Thyroid gland (tissue), 4 donors: ENCODE results near the gene KLHDC4. TPM values are rescaled to one million over a fixed set of nuclear protein-coding genes. Genes with fewer than 3 reads are reported as not detected.
"Not testable (repeated sequence)": the region's sequence is repeated elsewhere in the genome, so short reads cannot be mapped to it uniquely, and the experiment has no call there.

Experiments
- DNase-seq, 2 donors: peaks; one replicate each; pipeline ENCODE4 v3.0.0-alpha.2; 2019
- H3K27ac ChIP-seq, 3 donors: fragments of 200-600 bp; sonication (generic); 1 replicate in 2 of 3; 2 replicates in 1 of 3; pipeline ENCODE4 v1.5.1; 2016 to 2019; ENCODE audit warnings: mild to moderate bottlenecking in 1 of 3, moderate library complexity in 1 of 3
- H3K27me3 ChIP-seq: fragments of 200-600 bp; sonication (generic); one replicate; pipeline ENCODE4 v1.5.1; 2019
- H3K36me3 ChIP-seq, 2 donors: fragments of 200-600 bp; sonication (generic); one replicate each; pipeline ENCODE4 v1.5.1; 2016 to 2019
- H3K4me1 ChIP-seq, 2 donors: fragments of 200-600 bp; sonication (generic); one replicate each; pipeline ENCODE4 v1.5.1; 2017 to 2019
- H3K4me3 ChIP-seq, 3 donors: fragments of 200-600 bp; sonication (generic); replicated peaks in 1 of 3; 1 replicate in 2 of 3; 2 replicates in 1 of 3; pipeline ENCODE4 v1.5.1; 2016; ENCODE audit warnings: mild to moderate bottlenecking in 1 of 3
- H3K9me3 ChIP-seq: fragments of 200-600 bp; sonication (generic); one replicate; pipeline ENCODE4 v1.5.1; 2017
- CTCF ChIP-seq, 6 experiments: fragments of 200-600 bp in 3 of 6; fragments of 450-650 bp in 3 of 6; sonication (generic) in 3 of 6; IDR thresholded peaks; one replicate each; pipeline ENCODE4 v1.5.1; 2016 to 2019; ENCODE audit warnings: antibody characterized with exemption in 6 of 6, mild to moderate bottlenecking in 2 of 6, inconsistent platforms in 1 of 6, moderate library complexity in 1 of 6
- POLR2A ChIP-seq, 2 donors: fragments of 450-650 bp; IDR thresholded peaks; one replicate each; pipeline ENCODE4 v1.6.1; 2017; ENCODE audit warnings: antibody characterized with exemption in 2 of 2, mild to moderate bottlenecking in 2 of 2, moderate library complexity in 1 of 2
- WGBS, 2 donors: methylation state at CpG; one replicate each; pipeline ENCODE4 v1.1.5; 2017; 5-methylcytosine and 5-hydroxymethylcytosine counted together
- intact Hi-C: fragments of 100-400 bp; cut with DNase I; formaldehyde crosslinking; loops from one replicate; pipeline ENCODE4 v1.15.1; 2023
- total RNA-seq, 4 donors: library from RNA; depleted of rRNA; stranded (reverse); fragments of >200 nt; gene quantifications; one replicate each; pipeline ENCODE4 v1.2.3, GENCODE V29; 2016

Gene KLHDC4
- total RNA-seq, 4 donors from 2014 or later: 19.9 to 40.9 (median 30.3) TPM

GRCh38 chr16:87784812-87785211, 19.0 kb upstream of the KLHDC4 start:
- TF ChIP-seq CTCF (IDR thresholded peaks at IDR 0.05) (no peak), POLR2A (IDR thresholded peaks at IDR 0.05) (no peak)
- Histone ChIP-seq H3K4me3 (no peak overlapping the region), H3K36me3 (no peaks in the 10 kb centered on the region), H3K4me1 (peaks cover 2 to 6% of the 10 kb centered on the region in 2 donors), H3K27me3 (no peaks in the 10 kb centered on the region), H3K9me3 (no peaks in the 10 kb centered on the region), H3K27ac (no peak overlapping the region)
- intact Hi-C loops: loop anchor here (5.0 to 10.0 kb wide), 2 partner anchors 57 to 120 kb away; no protein-coding TSS in a partner anchor
- no peak for DNase-seq
- WGBS, 2 donors: 63 to 79% methylated on average over 10 of the region's 10 CpGs

DNA sequence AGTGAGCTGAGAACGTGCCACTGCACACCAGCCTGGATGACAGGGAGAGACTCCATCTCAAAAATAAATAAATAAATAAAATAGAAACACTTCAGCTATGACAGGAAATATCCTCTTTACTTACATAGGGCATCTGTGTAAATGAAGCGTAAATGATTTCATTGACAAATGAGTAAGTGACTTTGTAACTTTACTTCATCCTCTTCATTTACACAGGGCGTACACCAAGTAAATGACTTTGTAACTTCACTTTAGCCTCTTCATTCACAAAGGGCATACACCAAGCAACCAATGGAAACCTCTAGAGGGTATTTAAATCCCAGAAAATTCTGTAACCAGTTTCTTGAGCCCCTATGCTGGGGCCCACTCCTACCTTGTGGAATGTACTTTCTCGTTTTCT, 16.2 kb upstream of the KLHDC4 start:
- WGBS, 2 donors: 83 to 87% methylated on average over 4 of the region's 4 CpGs
- Histone ChIP-seq H3K27ac (no peak overlapping the region), H3K36me3 (no peaks in the 10 kb centered on the region), H3K4me3 (no peak overlapping the region), H3K4me1 (peaks cover 0 to 8% of the 10 kb centered on the region in 2 donors), H3K27me3 (no peaks in the 10 kb centered on the region), H3K9me3 (no peaks in the 10 kb centered on the region)
- DNase-seq: no peak
- TF ChIP-seq POLR2A (IDR thresholded peaks at IDR 0.05) (no peak), CTCF (IDR thresholded peaks at IDR 0.05) (no peak)
- intact Hi-C loops: loop anchor here (5.0 to 10.0 kb wide), 2 partner anchors 60 to 123 kb away; no protein-coding TSS in a partner anchor

- peaks cover 0 to 8% of the 10 kb centered on the region in 2 donors for H3K4me1 ChIP-seq
- peak in 1 of 2 donors; percentile 13 for DNase-seq
- H3K4me3 ChIP-seq: no peak overlapping the region
- intact Hi-C loops: loop anchor here (5.0 to 10.0 kb wide), 2 partner anchors 62 to 124 kb away; no protein-coding TSS in a partner anchor
- no peak overlapping the region for H3K27ac ChIP-seq
- no peaks in the 10 kb centered on the region for H3K36me3 ChIP-seq
- no peaks in the 10 kb centered on the region for H3K27me3 ChIP-seq
- TF ChIP-seq POLR2A (IDR thresholded peaks at IDR 0.05) (no peak), CTCF (IDR thresholded peaks at IDR 0.05) (no peak)
- 84 to 89% methylated on average over 10 of the region's 10 CpGs for WGBS, 2 donors
- no peaks in the 10 kb centered on the region for H3K9me3 ChIP-seq
Measured at GRCh38 chr16:87780385-87780989, 14.7 kb upstream of the KLHDC4 start.

DNA sequence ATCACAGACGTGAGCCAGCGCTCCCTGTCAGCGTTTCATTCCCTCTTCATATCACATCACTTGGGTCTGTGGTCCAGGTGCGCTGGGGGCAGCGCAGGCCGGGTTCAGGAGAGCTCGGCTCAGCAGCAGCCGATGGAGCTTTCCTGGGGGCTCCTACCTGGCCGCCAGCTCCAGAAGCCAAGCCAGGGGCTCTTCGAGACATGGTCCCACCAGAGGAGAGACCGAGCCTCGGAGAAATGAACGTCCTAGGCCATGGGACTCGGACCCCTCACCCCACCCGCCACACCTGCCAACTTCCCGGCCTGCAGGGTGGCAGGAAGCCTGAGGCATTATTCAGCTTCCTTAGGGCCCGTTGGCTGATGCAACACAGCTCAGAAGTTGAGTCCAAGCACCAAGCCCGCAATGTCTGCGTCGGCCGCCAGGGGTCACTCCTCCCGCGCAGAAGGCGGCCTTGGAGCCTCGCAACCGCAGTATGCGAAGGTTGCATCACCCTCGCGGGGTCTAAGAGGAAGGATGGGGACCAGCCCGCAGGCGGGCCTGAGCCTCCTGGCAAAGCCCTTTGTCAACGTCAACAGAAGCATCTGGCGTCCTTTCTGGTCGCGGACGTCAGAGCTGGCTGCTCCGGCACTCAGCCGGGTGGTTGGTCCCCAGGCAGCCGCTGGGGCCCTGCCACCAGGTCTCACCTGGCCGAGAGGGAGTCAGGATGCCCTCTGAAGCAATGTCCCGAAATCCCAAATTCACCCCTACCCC, 13.2 kb upstream of the KLHDC4 start:
- WGBS, 2 donors: 50 to 70% methylated on average over 10 to 22 of the region's 41 CpGs
- Histone ChIP-seq H3K36me3 (no peaks in the 10 kb centered on the region), H3K9me3 (no peaks in the 10 kb centered on the region), H3K4me3 (no peak overlapping the region), H3K27me3 (no peaks in the 10 kb centered on the region), H3K4me1 (peaks cover 0 to 8% of the 10 kb centered on the region in 2 donors), H3K27ac (no peak overlapping the region)
- DNase-seq: peak; percentile 80 to 81
- intact Hi-C loops: loop anchor here (2.0 kb wide), 1 partner anchor 92 kb away; no protein-coding TSS in a partner anchor
- TF ChIP-seq POLR2A (IDR thresholded peaks at IDR 0.05) (no peak), CTCF (IDR thresholded peaks at IDR 0.05) (peak; percentile 90 to 99 (median 97))

DNA sequence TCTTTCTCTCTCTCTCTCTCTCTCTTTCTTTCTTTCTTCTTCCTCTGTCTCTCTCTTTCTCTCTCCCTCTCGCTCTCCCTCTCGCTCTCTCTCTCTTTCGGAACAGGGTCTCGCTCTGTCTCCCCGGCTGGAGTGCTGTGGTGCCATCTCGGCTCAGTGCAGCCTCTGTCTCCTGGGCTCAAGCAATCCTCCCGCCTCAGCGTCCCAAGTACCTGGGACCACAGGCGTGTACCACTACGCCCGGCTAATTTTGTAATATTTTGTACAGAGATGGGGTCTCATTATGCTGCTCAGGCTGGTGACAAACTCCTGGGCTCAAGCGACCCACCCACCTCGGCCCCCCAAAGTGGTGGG, 12.7 kb upstream of the KLHDC4 start:
- intact Hi-C loops: loop anchor here (2.0 kb wide), 1 partner anchor 92 kb away; no protein-coding TSS in a partner anchor
- H3K4me3 ChIP-seq: no peak overlapping the region
- 93% methylated on average over 13 of the region's 13 CpGs for WGBS, 2 donors
- no peak overlapping the region for H3K27ac ChIP-seq
- no peak for TF ChIP-seq CTCF (IDR thresholded peaks at IDR 0.05)
- no peak for TF ChIP-seq POLR2A (IDR thresholded peaks at IDR 0.05)
- no peak for DNase-seq
- peaks cover 0 to 8% of the 10 kb centered on the region in 2 donors for H3K4me1 ChIP-seq
- no peaks in the 10 kb centered on the region for H3K36me3 ChIP-seq
- no peaks in the 10 kb centered on the region for H3K9me3 ChIP-seq
- no peaks in the 10 kb centered on the region for H3K27me3 ChIP-seq

GRCh38 chr16:87773836-87774235, 8.1 kb upstream of the KLHDC4 start:
- not testable (repeated sequence) for DNase-seq, H3K27me3 ChIP-seq, H3K27ac ChIP-seq, H3K4me1 ChIP-seq, H3K4me3 ChIP-seq, H3K36me3 ChIP-seq, H3K9me3 ChIP-seq
- intact Hi-C loops: loop anchor here (5.0 kb wide), 1 partner anchor 227 kb away; no protein-coding TSS in a partner anchor
- WGBS, 2 donors: 92 to 94% methylated on average over 15 to 16 of the region's 16 CpGs

DNA sequence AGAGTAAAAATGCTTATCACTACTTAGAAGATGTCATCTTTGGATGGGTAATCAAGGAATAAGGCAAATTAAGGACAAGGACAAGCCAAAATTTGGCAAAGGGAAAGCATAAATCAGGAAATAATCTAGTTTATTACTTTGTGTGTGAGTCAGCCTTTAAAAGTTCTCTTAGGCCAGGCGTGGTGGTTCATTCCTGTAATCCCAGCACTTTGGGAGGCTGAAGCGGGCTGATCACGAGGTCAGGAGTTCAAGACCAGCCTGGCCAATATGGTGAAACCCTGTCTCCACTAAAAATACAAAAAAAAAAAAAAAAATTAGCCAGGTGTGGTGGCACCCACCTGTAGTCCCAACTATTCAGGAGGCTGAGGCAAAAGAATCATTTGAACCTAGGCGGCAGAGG, 1.7 kb upstream of the KLHDC4 start:
- intact Hi-C loops: loop anchor here (10.0 kb wide), 2 partner anchors 183 to 373 kb away; partner anchors contain the start of gene MAP1LC3B
- DNase-seq, H3K4me3 ChIP-seq, H3K27ac ChIP-seq, H3K36me3 ChIP-seq, H3K27me3 ChIP-seq, H3K9me3 ChIP-seq: not testable (repeated sequence)
- H3K4me1 ChIP-seq: peaks cover 10% of the 10 kb centered on the region in 2 donors
- 86 to 88% methylated on average over 4 of the region's 4 CpGs for WGBS, 2 donors
